Fibroblast of skin of left biceps (primary cell): ENCODE results near the gene MKI67.
A peak's percentile ranks its signal among the peaks of the same experiment; 100 is the strongest.

Experiments used
- DNase-seq, 2 experiments: peaks; one replicate each; pipeline ENCODE4 v3.0.0-alpha.2; 2013; ENCODE audit warnings: low read depth in 2 of 2

The MKI67 gene

GRCh38 chr10:128065881-128066534 lies 60.2 kb downstream of the MKI67 start:
- no peak for DNase-seq

GRCh38 chr10:128064970-128065580 lies 61.1 kb downstream of the MKI67 start:
- DNase-seq, result no peak

DNA sequence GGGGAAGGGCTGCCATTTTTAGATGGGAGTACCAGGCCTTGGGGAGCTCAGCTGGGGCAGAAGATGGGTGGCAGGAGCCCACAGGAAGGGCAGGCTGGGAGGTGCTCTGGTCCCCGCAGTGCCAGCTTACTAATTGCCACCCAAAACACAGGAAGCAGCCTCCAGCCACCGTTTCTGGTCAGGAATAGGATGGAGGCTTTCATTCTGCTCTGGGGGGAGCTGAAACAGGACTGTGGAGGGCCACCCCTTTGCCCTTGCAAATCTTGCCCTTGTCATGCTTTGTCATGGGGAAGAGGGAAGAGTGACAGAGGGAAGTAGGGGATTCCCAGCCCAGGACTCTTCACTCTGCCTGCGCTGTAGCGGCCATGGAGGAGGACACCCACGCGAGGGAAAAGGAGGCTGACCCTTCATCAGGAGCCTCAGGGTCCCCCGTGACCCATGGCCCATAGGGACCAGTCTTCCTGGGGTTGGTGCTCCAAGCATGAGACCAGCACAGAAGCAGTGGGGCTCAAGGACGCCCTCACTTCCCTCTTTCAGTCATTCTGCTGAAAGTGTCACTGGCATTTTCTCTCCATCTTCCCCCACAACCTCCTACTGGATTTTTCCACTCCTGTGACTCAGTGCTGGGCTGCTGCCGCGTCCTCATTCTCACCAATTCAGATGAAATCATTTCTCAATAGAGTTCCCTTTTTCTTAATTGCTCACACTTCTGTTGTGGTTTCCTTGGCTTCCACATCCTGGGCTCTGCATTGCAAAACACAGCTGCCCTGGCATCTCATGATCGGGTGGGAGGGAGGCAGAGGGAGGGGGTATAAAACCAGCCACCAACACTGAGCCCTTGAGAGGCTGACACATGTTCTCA lies 61.9 kb downstream of the MKI67 start:
- DNase-seq, result peak; percentile 35 to 40

DNA sequence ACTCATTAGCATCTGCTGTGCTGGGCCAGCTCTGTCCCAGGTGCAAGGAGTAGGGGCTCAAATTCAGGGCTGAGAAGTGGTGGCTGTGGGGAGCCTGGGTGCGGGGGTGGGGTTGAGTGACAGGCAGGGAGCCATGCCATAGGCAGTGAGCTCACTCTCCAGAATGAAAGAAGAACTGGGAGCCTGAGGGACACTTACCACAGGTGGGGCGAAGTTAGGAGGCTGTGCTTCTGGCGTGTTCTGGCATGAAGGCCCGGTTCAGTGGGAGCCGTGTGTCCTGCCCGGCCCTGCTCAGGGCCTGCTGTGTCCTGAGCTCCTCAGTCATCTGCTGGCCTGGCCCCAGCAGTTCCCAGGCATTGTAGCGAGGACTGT lies 62.5 kb downstream of the MKI67 start:
- DNase-seq, result no peak

GRCh38 chr10:128062881-128063563 lies 63.2 kb downstream of the MKI67 start:
- no peak for DNase-seq

DNA sequence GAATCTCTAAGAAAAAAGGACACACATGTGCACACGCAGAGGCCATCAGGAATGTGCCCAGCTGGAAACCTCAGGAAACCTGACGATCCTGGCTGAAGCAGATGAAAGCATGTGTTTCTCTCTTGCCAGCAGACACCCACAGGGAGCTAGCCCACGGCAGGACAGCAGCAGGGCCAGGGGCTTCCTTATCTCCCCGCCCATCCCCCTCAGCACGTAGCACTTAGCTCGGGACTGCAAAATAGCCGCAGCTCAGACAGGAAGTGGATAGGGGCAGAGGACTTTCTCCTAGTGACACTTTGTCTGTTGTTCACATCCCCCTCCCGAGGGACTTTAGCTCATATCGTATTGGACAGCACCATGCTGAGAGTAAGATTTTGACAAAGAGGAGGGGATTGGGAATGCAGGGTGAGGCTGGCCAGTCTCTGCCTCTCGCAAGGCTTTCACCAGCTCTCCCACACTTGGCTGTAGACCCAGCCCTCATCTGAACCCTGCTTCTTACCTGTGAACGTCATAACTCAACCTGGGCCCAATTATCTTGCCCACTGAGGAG lies 63.8 kb downstream of the MKI67 start:
- no peak for DNase-seq

DNA sequence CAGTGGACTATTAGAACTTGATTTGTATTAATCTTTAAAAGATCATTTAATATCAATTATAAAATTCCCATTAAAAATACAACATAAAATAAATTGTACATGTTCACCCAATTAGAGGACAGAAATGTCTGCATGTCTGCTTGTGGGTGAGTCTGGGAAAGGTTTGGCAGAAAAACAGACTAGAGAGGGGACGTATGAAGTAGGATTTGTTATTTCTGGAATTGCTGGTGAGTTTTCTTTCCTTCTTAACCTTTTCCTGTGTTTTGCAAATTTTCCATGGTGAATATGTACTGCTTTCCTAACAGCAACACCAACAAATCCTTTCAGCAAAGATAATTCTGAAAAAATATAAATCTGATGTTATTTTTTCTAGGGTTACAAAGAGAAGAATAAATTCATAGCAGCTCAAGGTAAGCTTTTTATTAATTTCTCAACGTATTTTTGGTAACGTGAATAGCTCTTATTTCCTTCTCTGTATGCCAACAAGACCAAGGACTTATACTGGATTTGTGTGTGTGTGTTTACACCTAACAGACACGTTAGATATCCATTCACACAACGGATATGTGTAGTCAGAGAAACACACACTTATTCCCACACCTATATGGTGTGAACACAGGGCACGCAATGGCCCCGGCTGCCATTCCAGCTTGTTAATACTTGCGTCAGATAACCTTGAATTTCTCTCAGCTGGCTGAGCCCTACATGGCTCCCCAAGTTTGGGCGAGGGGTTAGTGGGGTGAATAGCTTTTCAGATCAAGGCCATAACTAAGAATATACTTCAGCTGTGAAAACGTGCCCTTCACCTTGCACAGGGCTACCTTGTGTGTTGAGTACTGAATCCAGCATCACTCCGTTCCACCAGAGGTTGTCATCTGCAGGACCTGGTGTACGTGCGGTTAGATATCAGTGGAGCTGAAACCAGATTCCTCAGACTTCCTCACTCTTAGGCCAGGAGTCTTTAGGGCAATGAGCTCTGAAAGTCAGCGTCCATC lies 64.6 kb downstream of the MKI67 start:
- DNase-seq, result no peak

GRCh38 chr10:128060341-128061250 lies 65.6 kb downstream of the MKI67 start:
- DNase-seq, result no peak

DNA sequence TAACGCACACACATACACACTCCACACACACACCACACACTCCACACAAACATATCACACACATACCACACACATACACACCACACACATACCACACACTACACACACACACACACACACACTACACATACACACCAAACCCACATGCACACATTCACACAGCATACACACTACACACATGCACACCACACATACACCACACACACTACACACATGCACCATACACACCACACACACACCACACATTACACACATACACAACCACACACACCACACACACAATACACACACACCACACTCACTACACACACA lies 66.3 kb downstream of the MKI67 start:
- DNase-seq, result no peak

DNA sequence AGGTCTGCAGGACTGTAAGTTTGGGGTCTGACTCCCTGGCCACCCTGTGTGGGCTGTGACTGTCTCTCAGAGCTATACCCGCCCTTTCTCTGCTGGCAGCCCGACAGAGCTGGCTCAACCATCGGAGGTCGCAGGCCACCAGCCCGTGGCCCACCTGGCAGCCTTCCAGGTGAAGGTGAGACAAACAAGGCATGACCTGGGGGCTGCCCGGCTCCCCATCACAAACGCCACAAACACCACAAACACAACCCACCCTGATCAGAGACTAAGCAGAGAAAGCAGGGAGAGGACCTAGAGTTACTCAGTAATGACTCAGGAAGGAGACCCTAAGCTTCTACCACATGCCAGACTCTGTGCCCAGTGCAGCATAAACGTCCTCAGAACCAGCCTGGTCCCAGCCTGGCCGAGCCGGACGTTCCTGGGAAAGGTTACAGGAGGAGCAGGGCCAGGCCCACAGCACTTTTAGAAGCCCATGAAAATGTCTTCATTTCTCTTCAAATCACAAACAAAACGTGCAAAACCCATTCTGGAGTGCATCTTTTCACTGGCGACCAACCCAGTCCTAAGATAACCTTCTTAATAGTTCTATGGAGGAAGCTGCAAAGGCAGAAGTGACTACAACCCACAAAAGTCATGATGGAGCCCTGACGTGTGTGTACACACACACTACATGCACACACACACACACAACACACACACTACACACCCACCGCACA lies 66.8 kb downstream of the MKI67 start:
- no peak for DNase-seq

- no peak for DNase-seq
These were observed 67.5 kb downstream of the MKI67 start for GRCh38 chr10:128058750-128059134.

GRCh38 chr10:128058106-128058749 lies 68.0 kb downstream of the MKI67 start:
- no peak for DNase-seq

DNA sequence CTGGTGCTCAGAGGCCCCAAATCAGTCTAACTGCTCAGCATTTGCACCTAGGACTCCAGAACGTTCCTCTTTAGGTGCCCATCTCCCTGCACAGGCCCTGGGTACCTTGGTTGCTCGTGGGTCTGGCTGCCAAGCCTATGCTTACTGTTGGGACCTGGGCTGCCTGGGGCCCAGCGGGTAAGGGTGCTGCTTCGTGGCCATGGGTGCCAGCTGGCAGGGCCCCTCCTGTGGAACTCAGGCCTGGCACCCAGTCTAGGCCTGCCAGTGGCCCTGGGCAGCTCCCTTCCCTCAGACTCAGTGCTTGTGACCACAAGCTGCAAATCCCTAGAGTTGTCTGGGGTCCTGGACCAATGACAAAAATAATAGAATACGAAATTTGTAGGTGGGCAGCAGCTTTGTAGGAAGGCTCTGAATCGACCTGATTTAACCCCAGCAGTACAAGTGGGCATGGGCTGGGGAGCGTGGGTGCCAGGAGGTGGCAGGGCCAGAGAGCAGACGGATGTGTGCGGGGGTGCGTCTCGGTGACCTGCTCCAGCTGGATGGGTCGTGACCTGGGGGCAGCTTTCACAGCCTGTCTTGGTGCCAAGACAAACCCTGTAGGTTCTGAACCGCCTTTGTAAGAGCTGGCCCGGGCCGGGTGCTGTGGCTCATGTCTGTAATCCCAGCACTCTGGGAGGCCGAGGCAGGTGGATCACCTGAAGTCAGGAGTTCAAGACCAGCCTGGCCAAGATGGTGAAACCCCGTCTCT lies 69.7 kb downstream of the MKI67 start:
- no peak for DNase-seq

GRCh38 chr10:128055061-128055868 lies 71.0 kb downstream of the MKI67 start:
- DNase-seq, result no peak

- no peak for DNase-seq
These were observed 71.9 kb downstream of the MKI67 start for GRCh38 chr10:128054163-128054970.

DNA sequence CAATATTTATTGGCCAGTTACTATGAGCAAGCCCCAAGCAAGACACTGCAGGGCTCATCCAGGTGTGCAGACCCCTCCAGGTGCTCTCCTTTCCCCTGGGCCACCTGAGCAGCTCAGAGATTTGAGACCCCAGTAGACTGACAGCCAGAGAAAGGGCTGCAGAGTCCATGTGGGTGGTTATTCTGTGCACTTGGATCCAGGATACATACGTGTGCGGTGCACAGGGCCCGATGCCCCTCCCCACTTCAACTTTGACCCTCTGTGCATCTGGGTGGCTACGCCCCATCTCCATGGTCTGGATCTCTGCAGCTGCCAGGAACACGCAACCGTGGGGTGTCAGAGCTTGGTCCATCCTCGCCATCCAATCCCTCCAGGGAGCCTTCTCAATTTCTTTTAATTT lies 72.9 kb downstream of the MKI67 start:
- no peak for DNase-seq
